ENCODE results near the gene DNAH11. TPM values are rescaled to one million over a fixed set of nuclear protein-coding genes. Genes with fewer than 3 reads are reported as not detected.

Gene DNAH11
- total RNA-seq, 1 donor from 2014 or later: 0.22 TPM

GRCh38 chr7:21784989-21785388, 242.2 kb downstream of the DNAH11 start:
- H3K27ac Mint-ChIP-seq (ENCODE audit: unreplicated experiment): no peak overlapping the region
- no peaks in the 10 kb centered on the region for H3K9me3 Mint-ChIP-seq (ENCODE audit: unreplicated experiment)

GRCh38 chr7:21805791-21806190, 263.0 kb downstream of the DNAH11 start:
- no peak for DNase-seq
- no peak overlapping the region for H3K27ac Mint-ChIP-seq (ENCODE audit: unreplicated experiment)
- peaks cover 2% of the 10 kb centered on the region for H3K9me3 Mint-ChIP-seq (ENCODE audit: unreplicated experiment)
- H3K36me3 Mint-ChIP-seq (ENCODE audit: unreplicated experiment): no peaks in the 10 kb centered on the region
- TF ChIP-seq CTCF (IDR thresholded peaks at IDR 0.05; ENCODE audit: partially characterized antibody, unreplicated experiment): no peak
- no peaks in the 10 kb centered on the region for H3K4me1 Mint-ChIP-seq (ENCODE audit: low read depth, unreplicated experiment)
- no peaks in the 10 kb centered on the region for H3K27me3 Mint-ChIP-seq (ENCODE audit: unreplicated experiment)
- H3K4me3 Mint-ChIP-seq (ENCODE audit: unreplicated experiment): no peak overlapping the region

More at GRCh38 chr7:21784989-21785388, 242.2 kb downstream of the DNAH11 start:
- H3K27me3 Mint-ChIP-seq (ENCODE audit: unreplicated experiment): no peaks in the 10 kb centered on the region
- H3K4me3 Mint-ChIP-seq (ENCODE audit: unreplicated experiment): no peak overlapping the region
- no peak for DNase-seq
- H3K4me1 Mint-ChIP-seq (ENCODE audit: low read depth, unreplicated experiment): no peaks in the 10 kb centered on the region
- no peaks in the 10 kb centered on the region for H3K36me3 Mint-ChIP-seq (ENCODE audit: unreplicated experiment)
- no peak for TF ChIP-seq CTCF (IDR thresholded peaks at IDR 0.05; ENCODE audit: partially characterized antibody, unreplicated experiment)

GRCh38 chr7:21806388-21806787, 263.5 kb downstream of the DNAH11 start:
- no peak for TF ChIP-seq CTCF (IDR thresholded peaks at IDR 0.05; ENCODE audit: partially characterized antibody, unreplicated experiment)
- no peaks in the 10 kb centered on the region for H3K27me3 Mint-ChIP-seq (ENCODE audit: unreplicated experiment)
- H3K27ac Mint-ChIP-seq (ENCODE audit: unreplicated experiment): no peak overlapping the region
- no peaks in the 10 kb centered on the region for H3K36me3 Mint-ChIP-seq (ENCODE audit: unreplicated experiment)
- no peak overlapping the region for H3K4me3 Mint-ChIP-seq (ENCODE audit: unreplicated experiment)
- H3K4me1 Mint-ChIP-seq (ENCODE audit: low read depth, unreplicated experiment): no peaks in the 10 kb centered on the region
- H3K9me3 Mint-ChIP-seq (ENCODE audit: unreplicated experiment): no peaks in the 10 kb centered on the region
- no peak for DNase-seq

- Mint-ChIP-seq H3K9me3 (ENCODE audit: unreplicated experiment) (no peaks in the 10 kb centered on the region), H3K4me3 (ENCODE audit: unreplicated experiment) (no peak overlapping the region), H3K36me3 (ENCODE audit: unreplicated experiment) (no peaks in the 10 kb centered on the region), H3K27me3 (ENCODE audit: unreplicated experiment) (no peaks in the 10 kb centered on the region), H3K4me1 (ENCODE audit: low read depth, unreplicated experiment) (no peaks in the 10 kb centered on the region), H3K27ac (ENCODE audit: unreplicated experiment) (no peak overlapping the region)
- no peak for TF ChIP-seq CTCF (IDR thresholded peaks at IDR 0.05; ENCODE audit: partially characterized antibody, unreplicated experiment)
- DNase-seq: no peak
Observed at GRCh38 chr7:21819048-21819447, 276.2 kb downstream of the DNAH11 start.

- TF ChIP-seq CTCF (IDR thresholded peaks at IDR 0.05; ENCODE audit: partially characterized antibody, unreplicated experiment): no peak
- no peaks in the 10 kb centered on the region for H3K36me3 Mint-ChIP-seq (ENCODE audit: unreplicated experiment)
- H3K4me3 Mint-ChIP-seq (ENCODE audit: unreplicated experiment): no peak overlapping the region
- no peaks in the 10 kb centered on the region for H3K9me3 Mint-ChIP-seq (ENCODE audit: unreplicated experiment)
- no peak for DNase-seq
- H3K27me3 Mint-ChIP-seq (ENCODE audit: unreplicated experiment): no peaks in the 10 kb centered on the region
- no peaks in the 10 kb centered on the region for H3K4me1 Mint-ChIP-seq (ENCODE audit: low read depth, unreplicated experiment)
- H3K27ac Mint-ChIP-seq (ENCODE audit: unreplicated experiment): no peak overlapping the region
Observed at GRCh38 chr7:21828841-21829240, 286.0 kb downstream of the DNAH11 start.

Measured in glutamatergic neuron (in vitro differentiated cells).